ENCODE data around the gene AP4B1.

GRCh38 chr1:113857776-113858175 is 46.8 kb downstream of the AP4B1 start:
- TF ChIP-seq POLR2AphosphoS5 (IDR thresholded peaks at IDR 0.05) (no peak), POLR2A (IDR thresholded peaks at IDR 0.05) (no peak)
- TF ChIP-seq, protein P1, sequence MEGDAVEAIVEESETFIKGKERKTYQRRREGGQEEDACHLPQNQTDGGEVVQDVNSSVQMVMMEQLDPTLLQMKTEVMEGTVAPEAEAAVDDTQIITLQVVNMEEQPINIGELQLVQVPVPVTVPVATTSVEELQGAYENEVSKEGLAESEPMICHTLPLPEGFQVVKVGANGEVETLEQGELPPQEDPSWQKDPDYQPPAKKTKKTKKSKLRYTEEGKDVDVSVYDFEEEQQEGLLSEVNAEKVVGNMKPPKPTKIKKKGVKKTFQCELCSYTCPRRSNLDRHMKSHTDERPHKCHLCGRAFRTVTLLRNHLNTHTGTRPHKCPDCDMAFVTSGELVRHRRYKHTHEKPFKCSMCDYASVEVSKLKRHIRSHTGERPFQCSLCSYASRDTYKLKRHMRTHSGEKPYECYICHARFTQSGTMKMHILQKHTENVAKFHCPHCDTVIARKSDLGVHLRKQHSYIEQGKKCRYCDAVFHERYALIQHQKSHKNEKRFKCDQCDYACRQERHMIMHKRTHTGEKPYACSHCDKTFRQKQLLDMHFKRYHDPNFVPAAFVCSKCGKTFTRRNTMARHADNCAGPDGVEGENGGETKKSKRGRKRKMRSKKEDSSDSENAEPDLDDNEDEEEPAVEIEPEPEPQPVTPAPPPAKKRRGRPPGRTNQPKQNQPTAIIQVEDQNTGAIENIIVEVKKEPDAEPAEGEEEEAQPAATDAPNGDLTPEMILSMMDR (IDR thresholded peaks at IDR 0.05) = no peak
